WTC11 (cell line): ENCODE results near the gene RAB3D. TPM values are rescaled to one million over a fixed set of nuclear protein-coding genes. Genes with fewer than 3 reads are reported as not detected.

Experiments
- ATAC-seq: fragments of 200-7000 bp; cut with Tn5 transposase; 2 replicates; pipeline ENCODE4 v1.10.0; 2021; ENCODE audit warnings: mild to moderate bottlenecking, moderate library complexity
- CTCF ChIA-PET: fragments of 300-600 bp; sonication (Branson Sonifier 250); formaldehyde crosslinking; loops from one replicate; lab custom pipeline; 2021; ENCODE audit warnings: antibody characterized with exemption; lab: Charles Lee
- POLR2A ChIA-PET: fragments of 350-600 bp; sonication (Branson Sonifier 250); formaldehyde crosslinking; loops from one replicate; lab custom pipeline; 2021; ENCODE audit warnings: antibody characterized with exemption; lab: Charles Lee
- DNase-seq: peaks from one replicate; pipeline ENCODE4 v3.0.0; 2021; ENCODE audit warnings: low spot score
- H3K27ac Mint-ChIP-seq: 2 replicates; pipeline ENCODE4 v1.8.0; 2021; ENCODE audit warnings: mixed read lengths
- H3K27me3 Mint-ChIP-seq: 2 replicates; pipeline ENCODE4 v1.8.0; 2021; ENCODE audit warnings: low read depth, mild to moderate bottlenecking, moderate library complexity, mixed read lengths
- H3K36me3 Mint-ChIP-seq: 2 replicates; pipeline ENCODE4 v1.8.0; 2021; ENCODE audit warnings: mixed read lengths
- H3K4me1 Mint-ChIP-seq: 2 replicates; pipeline ENCODE4 v1.8.0; 2022; ENCODE audit warnings: mixed read lengths
- H3K4me3 Mint-ChIP-seq: 2 replicates; pipeline ENCODE4 v1.8.0; 2021; ENCODE audit warnings: mild to moderate bottlenecking, moderate library complexity, mixed read lengths
- H3K9me3 Mint-ChIP-seq: 2 replicates; pipeline ENCODE4 v1.8.0; 2021; ENCODE audit warnings: mixed read lengths
- ETV6 ChIP-seq: sonication (generic); formaldehyde crosslinking; IDR thresholded peaks from 2 replicates; pipeline ENCODE4 v1.8.1; 2022; ENCODE audit warnings: mild to moderate bottlenecking, missing genetic modification reagents
- GRHL2 ChIP-seq: fragments of 250-450 bp; sonication (Bioruptor Pico); IDR thresholded peaks from 2 replicates; pipeline ENCODE4 v1.8.0; 2022; ENCODE audit warnings: mild to moderate bottlenecking, moderate library complexity; ENCODE audit not compliant: insufficient replicate concordance, severe bottlenecking
- GTF2I ChIP-seq: fragments of 250-450 bp; sonication (Bioruptor Pico); conservative IDR thresholded peaks from 2 replicates; pipeline ENCODE4 v1.4.0; 2021; ENCODE audit warnings: mild to moderate bottlenecking
- MAX ChIP-seq: sonication (generic); formaldehyde crosslinking; IDR thresholded peaks from 2 replicates; pipeline ENCODE4 v1.8.0; 2022; ENCODE audit warnings: mild to moderate bottlenecking, missing genetic modification reagents
- NFATC4 ChIP-seq: fragments of 250-450 bp; sonication (Bioruptor Pico); IDR thresholded peaks from 2 replicates; pipeline ENCODE4 v1.9.0; 2021; ENCODE audit warnings: mild to moderate bottlenecking
- PRDM15 ChIP-seq: sonication (generic); formaldehyde crosslinking; IDR thresholded peaks from 2 replicates; pipeline ENCODE4 v1.8.0; 2022; ENCODE audit warnings: missing genetic modification reagents
- SP1 ChIP-seq: sonication (generic); formaldehyde crosslinking; conservative IDR thresholded peaks from 2 replicates; pipeline ENCODE4 v1.8.1; 2022; ENCODE audit warnings: missing genetic modification reagents
- TCF7 ChIP-seq: sonication (generic); formaldehyde crosslinking; IDR thresholded peaks from 2 replicates; pipeline ENCODE4 v1.8.0; 2022; ENCODE audit warnings: mild to moderate bottlenecking, low read depth, missing genetic modification reagents, moderate library complexity
- ZBTB43 ChIP-seq: sonication (generic); formaldehyde crosslinking; IDR thresholded peaks from 2 replicates; pipeline ENCODE4 v1.8.1; 2023; ENCODE audit warnings: mild to moderate bottlenecking, missing genetic modification reagents
- ZNF138 ChIP-seq: sonication (generic); formaldehyde crosslinking; conservative IDR thresholded peaks from 2 replicates; pipeline ENCODE4 v1.8.1; 2022; ENCODE audit warnings: mild to moderate bottlenecking, moderate library complexity, missing genetic modification reagents
- ZNF512 ChIP-seq: sonication (generic); formaldehyde crosslinking; IDR thresholded peaks from 2 replicates; pipeline ENCODE4 v1.8.1; 2022; ENCODE audit warnings: missing genetic modification reagents, borderline replicate concordance
- total RNA-seq: library from RNA; stranded (reverse); gene quantifications from 3 replicates; pipeline ENCODE4 v1.2.3, GENCODE V29; 2021
- TF ChIP-seq, protein P1 (sequence below): fragments of 250-450 bp; sonication (Bioruptor Pico); IDR thresholded peaks from 2 replicates; pipeline ENCODE4 v1.8.0; 2021; ENCODE audit warnings: mild to moderate bottlenecking
- TF ChIP-seq, protein P2 (sequence below): fragments of 200-600 bp; IDR thresholded peaks from 2 replicates; pipeline ENCODE4 v1.8.0; 2022; ENCODE audit warnings: antibody characterized with exemption
- TF ChIP-seq, protein P3 (sequence below): sonication (generic); formaldehyde crosslinking; IDR thresholded peaks from 2 replicates; pipeline ENCODE4 v1.8.1; 2023; ENCODE audit warnings: mild to moderate bottlenecking, missing genetic modification reagents, borderline replicate concordance
- TF ChIP-seq, protein P4 (sequence below): sonication (generic); formaldehyde crosslinking; conservative IDR thresholded peaks from 2 replicates; pipeline ENCODE4 v1.8.1; 2023; ENCODE audit warnings: mild to moderate bottlenecking, low read depth, missing genetic modification reagents, moderate library complexity
- TF ChIP-seq, protein P5 (sequence below): sonication (generic); formaldehyde crosslinking; IDR thresholded peaks from 2 replicates; pipeline ENCODE4 v1.8.1; 2022; ENCODE audit warnings: mild to moderate bottlenecking, moderate library complexity, missing genetic modification reagents
- TF ChIP-seq, protein P6 (sequence below): sonication (generic); formaldehyde crosslinking; IDR thresholded peaks from 2 replicates; pipeline ENCODE4 v1.8.1; 2023; ENCODE audit warnings: mild to moderate bottlenecking, missing genetic modification reagents, moderate library complexity

RAB3D gene
- total RNA-seq, 1 experiment from 2014 or later, result 18.9 TPM

GRCh38 chr19:11273989-11274388 is 65.5 kb downstream of the RAB3D start:
- Mint-ChIP-seq H3K27ac (no peak overlapping the region), H3K9me3 (peaks cover 10% of the 10 kb centered on the region), H3K36me3 (peaks cover 7% of the 10 kb centered on the region), H3K27me3 (peaks cover 12% of the 10 kb centered on the region), H3K4me3 (no peak overlapping the region), H3K4me1 (peaks cover 6% of the 10 kb centered on the region)
- no peak for ATAC-seq
- CTCF ChIA-PET, result interaction anchor here (0.6 to 2.1 kb wide), 4 partner anchors 12 to 109 kb away, joined by 3 to 11 read pairs (median 7); partner anchors contain the start of genes DOCK6 and EPOR
- DNase-seq, result no peak
- POLR2A ChIA-PET, result no interaction called here
- TF ChIP-seq, protein P1, sequence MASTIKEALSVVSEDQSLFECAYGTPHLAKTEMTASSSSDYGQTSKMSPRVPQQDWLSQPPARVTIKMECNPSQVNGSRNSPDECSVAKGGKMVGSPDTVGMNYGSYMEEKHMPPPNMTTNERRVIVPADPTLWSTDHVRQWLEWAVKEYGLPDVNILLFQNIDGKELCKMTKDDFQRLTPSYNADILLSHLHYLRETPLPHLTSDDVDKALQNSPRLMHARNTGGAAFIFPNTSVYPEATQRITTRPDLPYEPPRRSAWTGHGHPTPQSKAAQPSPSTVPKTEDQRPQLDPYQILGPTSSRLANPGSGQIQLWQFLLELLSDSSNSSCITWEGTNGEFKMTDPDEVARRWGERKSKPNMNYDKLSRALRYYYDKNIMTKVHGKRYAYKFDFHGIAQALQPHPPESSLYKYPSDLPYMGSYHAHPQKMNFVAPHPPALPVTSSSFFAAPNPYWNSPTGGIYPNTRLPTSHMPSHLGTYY (CRISPR knock-in tag), result no peak
- TF ChIP-seq SP1 (CRISPR knock-in tag) (no peak), MAX (CRISPR knock-in tag) (no peak), ZNF138 (CRISPR knock-in tag) (no peak), ZNF512 (CRISPR knock-in tag) (no peak), ZBTB43 (CRISPR knock-in tag) (no peak), NFATC4 (CRISPR knock-in tag) (no peak), TCF7 (no peak), ETV6 (CRISPR knock-in tag) (no peak), GTF2I (CRISPR knock-in tag) (no peak), GRHL2 (no peak), PRDM15 (CRISPR knock-in tag) (no peak)
- TF ChIP-seq, protein P2, sequence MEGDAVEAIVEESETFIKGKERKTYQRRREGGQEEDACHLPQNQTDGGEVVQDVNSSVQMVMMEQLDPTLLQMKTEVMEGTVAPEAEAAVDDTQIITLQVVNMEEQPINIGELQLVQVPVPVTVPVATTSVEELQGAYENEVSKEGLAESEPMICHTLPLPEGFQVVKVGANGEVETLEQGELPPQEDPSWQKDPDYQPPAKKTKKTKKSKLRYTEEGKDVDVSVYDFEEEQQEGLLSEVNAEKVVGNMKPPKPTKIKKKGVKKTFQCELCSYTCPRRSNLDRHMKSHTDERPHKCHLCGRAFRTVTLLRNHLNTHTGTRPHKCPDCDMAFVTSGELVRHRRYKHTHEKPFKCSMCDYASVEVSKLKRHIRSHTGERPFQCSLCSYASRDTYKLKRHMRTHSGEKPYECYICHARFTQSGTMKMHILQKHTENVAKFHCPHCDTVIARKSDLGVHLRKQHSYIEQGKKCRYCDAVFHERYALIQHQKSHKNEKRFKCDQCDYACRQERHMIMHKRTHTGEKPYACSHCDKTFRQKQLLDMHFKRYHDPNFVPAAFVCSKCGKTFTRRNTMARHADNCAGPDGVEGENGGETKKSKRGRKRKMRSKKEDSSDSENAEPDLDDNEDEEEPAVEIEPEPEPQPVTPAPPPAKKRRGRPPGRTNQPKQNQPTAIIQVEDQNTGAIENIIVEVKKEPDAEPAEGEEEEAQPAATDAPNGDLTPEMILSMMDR, result no peak
- TF ChIP-seq, protein P3, sequence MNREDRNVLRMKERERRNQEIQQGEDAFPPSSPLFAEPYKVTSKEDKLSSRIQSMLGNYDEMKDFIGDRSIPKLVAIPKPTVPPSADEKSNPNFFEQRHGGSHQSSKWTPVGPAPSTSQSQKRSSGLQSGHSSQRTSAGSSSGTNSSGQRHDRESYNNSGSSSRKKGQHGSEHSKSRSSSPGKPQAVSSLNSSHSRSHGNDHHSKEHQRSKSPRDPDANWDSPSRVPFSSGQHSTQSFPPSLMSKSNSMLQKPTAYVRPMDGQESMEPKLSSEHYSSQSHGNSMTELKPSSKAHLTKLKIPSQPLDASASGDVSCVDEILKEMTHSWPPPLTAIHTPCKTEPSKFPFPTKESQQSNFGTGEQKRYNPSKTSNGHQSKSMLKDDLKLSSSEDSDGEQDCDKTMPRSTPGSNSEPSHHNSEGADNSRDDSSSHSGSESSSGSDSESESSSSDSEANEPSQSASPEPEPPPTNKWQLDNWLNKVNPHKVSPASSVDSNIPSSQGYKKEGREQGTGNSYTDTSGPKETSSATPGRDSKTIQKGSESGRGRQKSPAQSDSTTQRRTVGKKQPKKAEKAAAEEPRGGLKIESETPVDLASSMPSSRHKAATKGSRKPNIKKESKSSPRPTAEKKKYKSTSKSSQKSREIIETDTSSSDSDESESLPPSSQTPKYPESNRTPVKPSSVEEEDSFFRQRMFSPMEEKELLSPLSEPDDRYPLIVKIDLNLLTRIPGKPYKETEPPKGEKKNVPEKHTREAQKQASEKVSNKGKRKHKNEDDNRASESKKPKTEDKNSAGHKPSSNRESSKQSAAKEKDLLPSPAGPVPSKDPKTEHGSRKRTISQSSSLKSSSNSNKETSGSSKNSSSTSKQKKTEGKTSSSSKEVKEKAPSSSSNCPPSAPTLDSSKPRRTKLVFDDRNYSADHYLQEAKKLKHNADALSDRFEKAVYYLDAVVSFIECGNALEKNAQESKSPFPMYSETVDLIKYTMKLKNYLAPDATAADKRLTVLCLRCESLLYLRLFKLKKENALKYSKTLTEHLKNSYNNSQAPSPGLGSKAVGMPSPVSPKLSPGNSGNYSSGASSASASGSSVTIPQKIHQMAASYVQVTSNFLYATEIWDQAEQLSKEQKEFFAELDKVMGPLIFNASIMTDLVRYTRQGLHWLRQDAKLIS (CRISPR knock-in tag), result no peak
- TF ChIP-seq, protein P4, sequence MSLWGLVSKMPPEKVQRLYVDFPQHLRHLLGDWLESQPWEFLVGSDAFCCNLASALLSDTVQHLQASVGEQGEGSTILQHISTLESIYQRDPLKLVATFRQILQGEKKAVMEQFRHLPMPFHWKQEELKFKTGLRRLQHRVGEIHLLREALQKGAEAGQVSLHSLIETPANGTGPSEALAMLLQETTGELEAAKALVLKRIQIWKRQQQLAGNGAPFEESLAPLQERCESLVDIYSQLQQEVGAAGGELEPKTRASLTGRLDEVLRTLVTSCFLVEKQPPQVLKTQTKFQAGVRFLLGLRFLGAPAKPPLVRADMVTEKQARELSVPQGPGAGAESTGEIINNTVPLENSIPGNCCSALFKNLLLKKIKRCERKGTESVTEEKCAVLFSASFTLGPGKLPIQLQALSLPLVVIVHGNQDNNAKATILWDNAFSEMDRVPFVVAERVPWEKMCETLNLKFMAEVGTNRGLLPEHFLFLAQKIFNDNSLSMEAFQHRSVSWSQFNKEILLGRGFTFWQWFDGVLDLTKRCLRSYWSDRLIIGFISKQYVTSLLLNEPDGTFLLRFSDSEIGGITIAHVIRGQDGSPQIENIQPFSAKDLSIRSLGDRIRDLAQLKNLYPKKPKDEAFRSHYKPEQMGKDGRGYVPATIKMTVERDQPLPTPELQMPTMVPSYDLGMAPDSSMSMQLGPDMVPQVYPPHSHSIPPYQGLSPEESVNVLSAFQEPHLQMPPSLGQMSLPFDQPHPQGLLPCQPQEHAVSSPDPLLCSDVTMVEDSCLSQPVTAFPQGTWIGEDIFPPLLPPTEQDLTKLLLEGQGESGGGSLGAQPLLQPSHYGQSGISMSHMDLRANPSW, result no peak
- TF ChIP-seq, protein P5, sequence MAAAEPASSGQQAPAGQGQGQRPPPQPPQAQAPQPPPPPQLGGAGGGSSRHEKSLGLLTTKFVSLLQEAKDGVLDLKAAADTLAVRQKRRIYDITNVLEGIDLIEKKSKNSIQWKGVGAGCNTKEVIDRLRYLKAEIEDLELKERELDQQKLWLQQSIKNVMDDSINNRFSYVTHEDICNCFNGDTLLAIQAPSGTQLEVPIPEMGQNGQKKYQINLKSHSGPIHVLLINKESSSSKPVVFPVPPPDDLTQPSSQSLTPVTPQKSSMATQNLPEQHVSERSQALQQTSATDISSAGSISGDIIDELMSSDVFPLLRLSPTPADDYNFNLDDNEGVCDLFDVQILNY (CRISPR knock-in tag), result no peak
- TF ChIP-seq, protein P6, sequence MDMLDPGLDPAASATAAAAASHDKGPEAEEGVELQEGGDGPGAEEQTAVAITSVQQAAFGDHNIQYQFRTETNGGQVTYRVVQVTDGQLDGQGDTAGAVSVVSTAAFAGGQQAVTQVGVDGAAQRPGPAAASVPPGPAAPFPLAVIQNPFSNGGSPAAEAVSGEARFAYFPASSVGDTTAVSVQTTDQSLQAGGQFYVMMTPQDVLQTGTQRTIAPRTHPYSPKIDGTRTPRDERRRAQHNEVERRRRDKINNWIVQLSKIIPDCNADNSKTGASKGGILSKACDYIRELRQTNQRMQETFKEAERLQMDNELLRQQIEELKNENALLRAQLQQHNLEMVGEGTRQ, result no peak
